NCI-H2081 treated with DMSO at 0.1 percent for 48 hours (cell line): Measurements from ENCODE around the gene GABPB2.

ENCODE experiments used
- DNase-seq: peaks from one replicate; lab custom pipeline; 2025; lab: John Stamatoyannopoulos, UW

The GABPB2 gene

GRCh38 chr1:151070474-151071276, at the start of gene GABPB2:
TSS of gene GABPB2 (plus strand) at chr1:151070761. CDS start at chr1:151088190, 17,429 bp downstream.
- peak; percentile 89 for DNase-seq

- DNase-seq: peak; percentile 19
Measured at GRCh38 chr1:151024540-151025146, 45.9 kb upstream of the GABPB2 start.

- no peak for DNase-seq
Measured at GRCh38 chr1:151026460-151026859, 44.1 kb upstream of the GABPB2 start.

GRCh38 chr1:151032164-151032563, 38.4 kb upstream of the GABPB2 start:
- DNase-seq: no peak

- no peak for DNase-seq
Measured at GRCh38 chr1:151035167-151035566, 35.4 kb upstream of the GABPB2 start.

- DNase-seq: no peak
Measured at GRCh38 chr1:151036356-151036755, 34.2 kb upstream of the GABPB2 start, which contains the start of gene BNIPL. TSS of gene BNIPL (plus strand) at chr1:151036586. CDS start at chr1:151036726, 140 bp downstream.

- no peak for DNase-seq
Measured at GRCh38 chr1:151037032-151037431, 33.5 kb upstream of the GABPB2 start.

- DNase-seq: no peak
Measured at GRCh38 chr1:151039521-151039920, 31.0 kb upstream of the GABPB2 start.

GRCh38 chr1:151043163-151043562, 27.4 kb upstream of the GABPB2 start:
- DNase-seq: no peak

- DNase-seq: peak; percentile 39
Measured at GRCh38 chr1:151047591-151047924, 23.0 kb upstream of the GABPB2 start, which contains the start of gene C1orf56. TSS of gene C1orf56 (plus strand) at chr1:151047751. CDS start at chr1:151047848, 97 bp downstream.

GRCh38 chr1:151047925-151048644, 22.5 kb upstream of the GABPB2 start:
- peak; percentile 7 for DNase-seq

GRCh38 chr1:151048645-151049032, 21.9 kb upstream of the GABPB2 start:
- DNase-seq: no peak

GRCh38 chr1:151049458-151049857, 21.1 kb upstream of the GABPB2 start:
- DNase-seq: no peak

GRCh38 chr1:151050051-151050688, 20.4 kb upstream of the GABPB2 start:
- no peak for DNase-seq

- no peak for DNase-seq
Measured at GRCh38 chr1:151051356-151052009, 19.1 kb upstream of the GABPB2 start.

GRCh38 chr1:151054971-151055547, 15.5 kb upstream of the GABPB2 start:
- DNase-seq: no peak

- DNase-seq: no peak
Measured at GRCh38 chr1:151055581-151055980, 15.0 kb upstream of the GABPB2 start.

- no peak for DNase-seq
Measured at GRCh38 chr1:151056149-151056548, 14.4 kb upstream of the GABPB2 start.

- DNase-seq: no peak
Measured at GRCh38 chr1:151058692-151059091, 11.9 kb upstream of the GABPB2 start.

GRCh38 chr1:151059109-151060006, 11.2 kb upstream of the GABPB2 start, which contains the start of gene CDC42SE1:
TSS of gene CDC42SE1 (minus strand) at chr1:151059622. CDS start at chr1:151055730, 3,892 bp downstream.
- peak; percentile 36 for DNase-seq
